ENCODE measurements around the gene TP53I11. TPM values are rescaled to one million over a fixed set of nuclear protein-coding genes. Genes with fewer than 3 reads are reported as not detected.

TP53I11 gene
- total RNA-seq, 4 donors from 2014 or later: 5.4 to 17.2 (median 12.8) TPM

- DNase-seq (no peak), ATAC-seq (no peak)
- TF ChIP-seq POLR2A (IDR thresholded peaks at IDR 0.05): no peak
- no peak for TF ChIP-seq CTCF (IDR thresholded peaks at IDR 0.05 in 4 of 5, conservative IDR thresholded peaks at IDR 0.05 in 1 of 5)
- Histone ChIP-seq H3K9me3 (no peaks in the 10 kb centered on the region), H3K27ac (peak overlapping the region in 2 of 4 donors; percentile 46 to 58), H3K36me3 (no peaks in the 10 kb centered on the region), H3K4me3 (no peak overlapping the region), H3K27me3 (no peaks in the 10 kb centered on the region), H3K4me1 (peaks cover 0 to 3% of the 10 kb centered on the region in 2 donors)
- in situ Hi-C loops (cut with MboI; ENCODE audit: low sequenced_read_pairs in 4 of 4) (no loop called here), intact Hi-C loops (cut with DNase I; ENCODE audit: low total_unique reads) (no loop called here)
These were observed 30.1 kb upstream of the TP53I11 start for GRCh38 chr11:44980533-44981427.

- H3K27ac ChIP-seq: peak overlapping the region; percentile 24 to 58 (median 38)
These were observed 29.1 kb upstream of the TP53I11 start for GRCh38 chr11:44979543-44980399.

DNA sequence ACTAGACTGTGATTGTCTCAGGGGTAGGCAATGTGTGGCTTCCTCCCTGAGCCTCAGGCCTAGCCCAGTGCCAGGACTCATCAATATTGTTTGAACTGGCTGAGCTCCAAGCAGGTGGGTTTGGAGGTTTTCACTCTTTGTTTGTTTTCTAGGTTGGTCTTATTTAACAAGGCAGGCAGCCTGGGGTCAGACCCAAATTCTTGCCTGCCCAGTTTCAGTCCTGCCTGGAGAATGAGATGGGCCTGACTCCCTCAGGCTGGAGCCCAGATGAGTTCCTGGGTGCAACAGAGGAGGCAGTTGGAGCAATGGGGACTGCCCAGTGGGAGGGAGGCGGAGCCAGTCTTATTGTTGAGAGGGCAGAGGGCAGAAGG is 28.3 kb upstream of the TP53I11 start:
- Histone ChIP-seq H3K36me3 (no peaks in the 10 kb centered on the region), H3K27ac (peak overlapping the region in 3 of 4 donors; percentile 30 to 58 (median 46)), H3K4me3 (no peak overlapping the region), H3K9me3 (no peaks in the 10 kb centered on the region), H3K27me3 (no peaks in the 10 kb centered on the region), H3K4me1 (peaks cover 0 to 3% of the 10 kb centered on the region in 2 donors)
- DNase-seq (no peak), ATAC-seq (no peak)
- TF ChIP-seq CTCF (IDR thresholded peaks at IDR 0.05 in 4 of 5, conservative IDR thresholded peaks at IDR 0.05 in 1 of 5) (no peak), POLR2A (IDR thresholded peaks at IDR 0.05) (no peak)
- intact Hi-C loops (cut with DNase I; ENCODE audit: low total_unique reads): no loop called here
- in situ Hi-C loops (cut with MboI; ENCODE audit: low sequenced_read_pairs in 4 of 4): no loop called here

More at GRCh38 chr11:44979543-44980399, 29.1 kb upstream of the TP53I11 start:
- no peaks in the 10 kb centered on the region for H3K9me3 ChIP-seq
- DNase-seq: no peak
- H3K27me3 ChIP-seq: no peaks in the 10 kb centered on the region
- no peak for TF ChIP-seq CTCF (IDR thresholded peaks at IDR 0.05 in 4 of 5, conservative IDR thresholded peaks at IDR 0.05 in 1 of 5)
- no peak for TF ChIP-seq POLR2A (IDR thresholded peaks at IDR 0.05)
- no peak overlapping the region for H3K4me3 ChIP-seq
- H3K36me3 ChIP-seq: no peaks in the 10 kb centered on the region
- peaks cover 0 to 3% of the 10 kb centered on the region in 2 donors for H3K4me1 ChIP-seq
- intact Hi-C loops (cut with DNase I; ENCODE audit: low total_unique reads): no loop called here
- ATAC-seq: peak; percentile 40 to 62
- in situ Hi-C loops (cut with MboI; ENCODE audit: low sequenced_read_pairs in 4 of 4): no loop called here

- ATAC-seq: no peak
- peaks cover 0 to 3% of the 10 kb centered on the region in 2 donors for H3K4me1 ChIP-seq
These were observed 27.7 kb upstream of the TP53I11 start for GRCh38 chr11:44978274-44978960.

More at GRCh38 chr11:44978274-44978960, 27.7 kb upstream of the TP53I11 start:
- no peak for DNase-seq
- Histone ChIP-seq H3K27ac (peak overlapping the region in 2 of 4 donors; percentile 46 to 58), H3K9me3 (no peaks in the 10 kb centered on the region), H3K27me3 (no peaks in the 10 kb centered on the region), H3K36me3 (no peaks in the 10 kb centered on the region), H3K4me3 (no peak overlapping the region)
- intact Hi-C loops (cut with DNase I; ENCODE audit: low total_unique reads) (no loop called here), in situ Hi-C loops (cut with MboI; ENCODE audit: low sequenced_read_pairs in 4 of 4) (no loop called here)
- TF ChIP-seq CTCF (IDR thresholded peaks at IDR 0.05 in 4 of 5, conservative IDR thresholded peaks at IDR 0.05 in 1 of 5) (no peak), POLR2A (IDR thresholded peaks at IDR 0.05) (no peak)

Data from gastrocnemius medialis (tissue), 4 donors.